Jurkat, Clone E6-1 (cell line): ENCODE measurements around the gene PTF1A.
A peak's percentile ranks its signal among the peaks of the same experiment; 100 is the strongest.

ENCODE experiments used
- DNase-seq: peaks from one replicate; pipeline ENCODE4 v3.0.0-alpha.2; 2011; ENCODE audit warnings: low read depth, low spot score
- H3K4me3 ChIP-seq: 2 replicates; pipeline ENCODE4 v1.5.1; 2011; ENCODE audit warnings: mild to moderate bottlenecking, low read length, control low read depth, moderate library complexity

Gene PTF1A

GRCh38 chr10:23174977-23175512, 17.1 kb upstream of the PTF1A start:
- DNase-seq: no peak
- H3K4me3 ChIP-seq: no peak overlapping the region

GRCh38 chr10:23186178-23186577, 5.9 kb upstream of the PTF1A start:
- DNase-seq: no peak
- no peak overlapping the region for H3K4me3 ChIP-seq

DNA sequence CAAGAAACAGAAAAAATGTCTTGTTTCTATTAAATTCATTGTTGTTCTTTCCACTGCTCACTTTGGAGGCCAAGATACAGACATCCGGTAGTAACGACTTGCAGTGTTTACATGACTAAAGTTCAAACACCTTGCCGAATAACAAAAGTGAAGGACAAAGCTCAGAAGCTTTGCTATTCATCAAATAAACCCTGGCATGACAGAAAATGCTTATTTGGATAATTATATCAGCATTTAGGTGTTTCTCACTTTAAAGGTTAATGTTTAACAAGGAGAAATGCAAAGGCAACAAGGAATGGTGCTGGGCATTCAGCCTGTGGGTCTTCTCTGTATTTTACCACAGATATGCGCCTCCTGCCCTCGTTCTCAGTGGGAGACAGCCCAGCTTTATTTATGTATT, 5.4 kb upstream of the PTF1A start:
- H3K4me3 ChIP-seq: no peak overlapping the region
- no peak for DNase-seq

DNA sequence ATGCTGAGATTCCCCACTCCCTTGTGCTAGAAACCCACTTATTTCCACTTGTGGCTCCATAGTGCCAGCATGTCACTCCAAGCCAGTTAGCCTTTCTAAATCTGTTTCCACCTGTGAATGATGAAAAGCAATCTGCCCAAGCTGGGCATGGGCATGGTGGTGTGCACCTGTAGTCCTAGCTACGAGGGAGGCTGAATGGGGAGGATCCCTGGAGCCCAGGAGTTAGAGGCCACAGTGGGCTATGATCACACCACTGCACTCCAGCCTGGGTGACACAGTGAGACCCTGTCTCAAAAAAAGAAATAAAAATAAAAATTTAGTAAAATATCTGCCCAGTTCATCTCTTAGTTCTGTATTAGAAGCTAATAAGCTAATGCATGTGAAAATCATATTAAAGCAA, 5.0 kb upstream of the PTF1A start:
- no peak overlapping the region for H3K4me3 ChIP-seq
- no peak for DNase-seq

DNA sequence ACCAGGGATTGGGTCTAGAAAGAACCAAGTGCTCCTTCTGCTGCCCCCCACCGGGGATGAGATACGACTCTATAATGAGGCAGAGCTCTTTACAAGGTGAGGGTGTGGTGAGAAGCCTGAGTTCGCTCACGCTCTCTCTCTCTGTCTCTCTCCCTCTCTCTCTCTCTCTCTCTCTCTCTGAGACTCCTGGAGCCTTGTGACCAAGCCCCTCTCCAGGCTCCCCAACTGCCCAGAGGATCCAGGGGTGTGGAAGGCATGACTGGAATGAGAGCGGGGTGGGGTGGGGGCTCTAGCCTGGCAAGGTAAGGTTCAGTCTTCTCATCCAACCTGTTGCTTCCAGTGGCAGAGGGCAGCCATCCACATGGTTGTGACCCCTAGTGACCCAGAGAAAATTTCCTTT, 3.1 kb upstream of the PTF1A start:
- no peak for DNase-seq
- H3K4me3 ChIP-seq: no peak overlapping the region

GRCh38 chr10:23190872-23191763, 994 bp upstream of the PTF1A start:
- no peak for DNase-seq
- H3K4me3 ChIP-seq: no peak overlapping the region

GRCh38 chr10:23192712-23193434, 761 bp downstream of the PTF1A start:
- H3K4me3 ChIP-seq: no peak overlapping the region
- no peak for DNase-seq

DNA sequence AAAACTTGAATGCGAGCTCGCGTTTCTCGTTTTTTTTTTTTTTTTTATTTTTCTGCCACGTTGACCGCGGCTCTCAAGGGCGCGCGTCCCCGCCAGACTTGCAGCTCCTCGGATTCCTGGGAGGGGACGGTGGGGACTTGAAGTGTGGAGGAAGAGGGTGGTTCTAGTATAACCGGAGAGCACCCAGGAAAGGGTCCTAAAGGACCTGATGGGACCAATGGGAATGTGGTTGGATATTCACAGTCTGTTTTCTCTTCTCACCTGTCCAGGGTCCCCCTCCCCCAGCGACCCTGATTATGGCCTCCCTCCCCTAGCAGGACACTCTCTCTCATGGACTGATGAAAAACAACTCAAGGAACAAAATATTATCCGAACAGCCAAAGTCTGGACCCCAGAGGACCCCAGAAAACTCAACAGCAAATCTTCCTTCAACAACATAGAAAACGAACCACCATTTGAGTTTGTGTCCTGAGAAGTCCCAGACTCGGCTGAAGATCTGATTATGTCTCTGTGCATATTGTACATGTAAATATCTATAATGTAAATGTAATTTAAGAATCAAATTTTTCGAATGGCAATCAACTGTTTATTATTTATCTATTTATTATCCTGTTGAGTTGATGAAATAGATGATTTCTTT, 1.4 kb downstream of the PTF1A start:
- DNase-seq: no peak
- no peak overlapping the region for H3K4me3 ChIP-seq

- no peak overlapping the region for H3K4me3 ChIP-seq
- no peak for DNase-seq
Measured at GRCh38 chr10:23194471-23194965, 2.4 kb downstream of the PTF1A start.

GRCh38 chr10:23194966-23195845, 3.1 kb downstream of the PTF1A start:
- DNase-seq: no peak
- no peak overlapping the region for H3K4me3 ChIP-seq

DNA sequence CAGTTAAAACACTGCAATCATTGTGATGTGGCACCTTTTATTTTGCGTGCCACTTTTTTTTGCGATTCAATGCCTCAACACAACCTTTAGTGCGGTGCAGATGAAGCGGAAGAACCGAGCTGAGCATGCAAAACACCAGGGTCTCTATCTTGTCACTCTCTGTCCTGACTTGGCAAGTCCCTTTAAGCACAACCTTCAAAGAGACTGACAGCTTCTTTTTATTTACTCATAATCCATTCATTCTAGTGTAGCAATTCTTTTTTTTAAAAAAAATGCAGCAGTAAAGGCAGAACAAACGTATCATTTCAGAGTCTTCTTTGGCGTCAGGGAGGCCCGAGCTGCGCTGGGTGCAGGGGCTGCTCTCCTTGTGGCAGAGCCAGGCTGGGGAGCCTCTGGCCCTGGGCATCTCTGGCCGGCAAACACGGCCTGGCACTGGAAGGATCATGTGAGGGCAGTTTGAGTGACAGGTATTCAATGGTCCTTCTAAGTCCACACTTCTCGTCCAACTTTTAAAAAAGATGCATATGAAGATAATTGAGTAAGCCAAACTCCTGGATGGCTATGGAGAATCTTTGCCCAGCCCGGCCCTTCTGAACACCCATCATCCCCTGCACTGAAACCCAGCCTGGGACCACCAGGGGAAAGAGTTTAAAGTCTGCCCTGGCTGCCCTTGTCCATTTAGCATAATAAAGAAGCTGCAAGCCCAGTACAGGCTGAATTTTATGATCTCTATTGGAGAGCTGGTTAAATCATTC, 3.9 kb downstream of the PTF1A start:
- no peak for DNase-seq
- H3K4me3 ChIP-seq: no peak overlapping the region

DNA sequence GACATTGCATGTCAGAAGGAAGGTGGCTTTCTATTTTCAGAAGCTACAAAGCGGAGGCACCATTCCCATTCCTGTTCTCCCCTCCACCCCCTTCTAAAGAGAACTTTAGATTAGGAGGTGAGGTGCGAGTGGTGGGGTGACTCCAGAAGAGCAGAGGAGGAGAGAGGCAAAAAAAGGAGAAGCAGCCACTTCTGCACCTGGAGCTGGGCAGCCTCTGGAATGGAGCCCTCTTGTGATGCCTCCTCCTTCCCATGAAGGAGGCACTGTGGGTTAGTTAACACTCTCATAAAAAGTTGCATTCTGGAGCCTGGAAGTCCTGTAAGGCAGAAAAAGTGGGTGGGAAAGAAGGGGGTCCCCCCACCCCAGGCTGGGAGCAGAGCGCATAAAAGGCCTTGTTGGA, 4.8 kb downstream of the PTF1A start:
- no peak overlapping the region for H3K4me3 ChIP-seq
- DNase-seq: no peak

DNA sequence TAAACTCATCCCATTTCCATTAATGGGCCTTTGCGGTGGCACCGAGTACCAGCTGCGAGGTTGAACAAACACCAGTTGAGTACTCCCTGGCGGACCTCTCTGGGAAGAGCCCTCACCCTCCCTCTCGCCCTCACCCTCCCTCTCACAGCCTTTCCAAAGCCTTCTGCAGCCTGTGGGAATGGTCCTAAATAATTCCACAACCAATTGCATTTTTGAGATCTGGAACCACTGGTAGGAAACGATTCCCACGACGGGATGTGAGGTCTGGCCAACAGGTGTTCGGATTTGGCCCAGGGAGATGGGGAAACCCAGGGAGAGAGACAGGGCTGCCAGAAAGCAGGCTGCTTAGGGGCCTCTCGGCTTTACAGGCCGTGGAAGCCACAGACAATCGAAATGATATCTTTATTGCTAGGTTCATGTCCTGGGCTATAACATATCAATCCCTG, 5.3 kb downstream of the PTF1A start:
- DNase-seq: no peak
- no peak overlapping the region for H3K4me3 ChIP-seq

DNA sequence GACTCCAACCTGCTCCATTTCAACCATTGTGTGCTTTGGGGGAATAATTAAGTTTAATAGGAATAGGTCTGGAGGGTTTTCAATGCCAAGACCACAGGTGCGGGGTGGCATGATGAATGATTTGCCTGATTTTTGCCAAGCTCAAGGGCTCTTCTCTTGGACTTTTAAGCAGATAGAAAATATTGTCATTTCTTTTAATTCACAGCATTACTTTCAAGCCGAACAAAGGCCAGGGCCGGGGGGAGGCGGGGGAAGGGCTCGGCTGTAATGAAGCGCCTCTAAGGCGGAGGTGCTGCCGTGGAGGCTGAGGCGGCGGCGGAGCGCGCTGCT, 6.5 kb downstream of the PTF1A start:
- no peak for DNase-seq
- no peak overlapping the region for H3K4me3 ChIP-seq

DNA sequence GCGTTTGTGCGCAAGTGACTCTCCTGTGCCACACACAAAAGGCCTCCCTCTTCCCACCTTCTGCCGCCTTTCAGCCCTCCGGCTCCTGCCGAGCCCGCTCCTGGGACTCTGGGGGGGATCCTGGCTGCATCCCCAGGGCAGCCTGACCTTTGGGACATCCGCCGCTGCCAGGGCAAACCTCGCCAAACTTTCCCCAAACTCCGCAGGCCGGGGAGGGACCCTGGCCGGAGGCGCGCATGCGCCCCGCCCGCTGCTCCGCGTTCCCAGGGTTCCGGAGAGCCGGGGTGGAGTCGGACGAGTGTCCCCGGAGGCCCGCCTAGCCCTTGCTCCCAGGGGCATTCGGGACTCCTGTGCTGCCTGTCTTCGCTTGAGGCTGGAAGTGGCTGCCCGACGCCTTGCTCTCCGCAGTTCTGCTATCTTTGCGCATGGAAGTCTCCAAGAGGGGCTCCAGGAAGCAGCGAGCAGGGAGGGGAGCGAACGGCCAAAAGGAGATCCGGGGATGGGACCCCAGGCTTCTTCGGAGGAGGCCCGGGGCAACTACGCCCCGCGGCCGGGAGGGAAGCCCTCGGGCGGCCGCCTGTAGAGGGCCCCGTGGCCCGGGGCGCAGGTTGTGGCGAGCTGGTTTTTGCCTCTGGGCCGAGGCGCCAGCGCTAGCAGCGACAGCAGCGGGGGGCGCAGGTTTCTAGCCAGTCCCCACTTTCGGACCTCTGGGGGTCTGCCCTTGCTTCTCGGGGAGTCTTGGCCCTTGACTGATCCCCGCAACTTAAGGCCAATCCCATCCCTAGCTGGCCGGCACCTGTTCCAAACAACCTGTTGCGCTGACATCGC, 7.0 kb downstream of the PTF1A start:
- no peak for DNase-seq
- no peak overlapping the region for H3K4me3 ChIP-seq

DNA sequence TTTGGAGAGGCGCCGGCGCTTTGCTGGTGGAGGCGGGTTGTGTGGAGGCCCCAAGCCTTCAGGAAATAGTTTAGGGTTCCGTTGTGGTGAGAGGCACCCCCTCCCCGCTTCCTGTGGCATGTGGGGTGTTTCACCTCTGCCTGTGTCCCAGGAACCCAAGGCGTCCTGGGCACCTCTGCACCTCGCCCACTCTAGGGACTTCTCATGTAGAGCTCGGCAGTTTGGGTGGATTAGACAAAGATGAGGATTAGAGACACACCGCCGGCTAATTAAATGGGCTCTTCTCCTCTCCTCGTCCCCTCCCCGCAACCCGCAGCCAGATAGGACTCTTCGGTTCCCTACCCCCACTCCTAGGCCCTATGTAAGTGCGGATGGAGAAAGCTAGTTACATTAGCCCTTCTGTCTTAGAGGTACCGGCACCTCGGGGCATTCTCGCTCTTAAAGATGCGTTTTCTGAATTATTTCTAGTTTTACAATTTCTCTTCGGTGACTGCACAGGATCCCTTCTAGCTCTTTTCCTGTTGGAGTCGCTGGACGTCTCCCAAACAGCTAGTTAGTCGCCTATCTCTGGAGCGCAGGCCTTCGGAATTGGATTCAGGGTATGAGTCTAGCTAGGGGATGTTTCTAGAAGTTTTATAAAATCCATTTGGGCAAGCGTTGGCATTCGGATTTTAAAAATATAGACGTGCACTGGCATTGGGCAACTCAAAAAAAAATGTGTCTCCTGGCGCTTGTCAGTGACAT, 7.8 kb downstream of the PTF1A start:
- peak; percentile 5 for DNase-seq

GRCh38 chr10:23200586-23200985, 8.5 kb downstream of the PTF1A start:
- DNase-seq: no peak
- H3K4me3 ChIP-seq: no peak overlapping the region

More for the DNA sequence above, 7.8 kb downstream of the PTF1A start:
- no peak overlapping the region for H3K4me3 ChIP-seq
